HepG2 (cell line): ENCODE results near the gene MPPE1. TPM values are rescaled to one million over a fixed set of nuclear protein-coding genes. Genes with fewer than 3 reads are reported as not detected.

ENCODE experiments used
- EZH2 ChIP-seq: conservative IDR thresholded peaks from 2 replicates; pipeline ENCODE4 v1.6.1; 2012; ENCODE audit warnings: mild to moderate bottlenecking, low read depth, low read length, moderate library complexity
- FOSL2 ChIP-seq: sonication (generic); formaldehyde crosslinking; IDR thresholded peaks from 2 replicates; pipeline ENCODE4 v1.4.0; 2020; ENCODE audit warnings: missing genetic modification reagents
- MXI1 ChIP-seq: IDR thresholded peaks from 3 replicates; pipeline ENCODE4 v1.6.1; 2012; ENCODE audit warnings: low read depth, low read length, inconsistent platforms, borderline replicate concordance
- NFATC3 ChIP-seq: sonication (generic); formaldehyde crosslinking; IDR thresholded peaks from 2 replicates; pipeline ENCODE4 v1.5.1; 2020; ENCODE audit warnings: mild to moderate bottlenecking, missing genetic modification reagents
- ZBTB33 ChIP-seq: sonication (generic); formaldehyde crosslinking; IDR thresholded peaks from 2 replicates; pipeline ENCODE4 v1.4.0; 2020; ENCODE audit warnings: missing genetic modification reagents
- ZBTB40 ChIP-seq, 2 experiments: fragments of 450-650 bp in 1 of 2; sonication (generic) in 1 of 2; formaldehyde crosslinking in 1 of 2; IDR thresholded peaks; 2 replicates each; pipeline versions ENCODE4 v1.6.1 to v1.8.0; 2016 to 2022; ENCODE audit warnings: antibody characterized with exemption in 1 of 2, mild to moderate bottlenecking in 1 of 2, missing genetic modification reagents in 1 of 2
- ZNF761 ChIP-seq: sonication (generic); formaldehyde crosslinking; conservative IDR thresholded peaks from 2 replicates; pipeline ENCODE4 v1.4.0; 2020; ENCODE audit warnings: mild to moderate bottlenecking, missing genetic modification reagents
- polyA plus RNA-seq, 8 experiments: library from polyadenylated mRNA; depleted of rRNA in 3 of 8; stranded (reverse) in 7 of 8; unstranded in 1 of 8; fragments of >200 nt; fragmentation: Illumina TruSeq in 4 of 8; extraction: Trizol in 4 of 8; gene quantifications; 2 replicates each; pipeline versions ENCODE4 v1.2.1 to v1.2.3, GENCODE V29; 2011 to 2016; ENCODE audit warnings: low read depth in 4 of 8, missing spikeins in 1 of 8, mixed read lengths in 1 of 8; ENCODE audit not compliant: insufficient read depth in 1 of 8
- total RNA-seq, 5 experiments: library from RNA; depleted of rRNA; stranded (reverse); fragments of >200 nt; fragmentation: Illumina TruSeq; extraction: Trizol; gene quantifications; 2 replicates each; pipeline ENCODE4 v1.2.3, GENCODE V29; 2016; ENCODE audit warnings: low read depth in 1 of 5
- TF ChIP-seq, protein P1 (sequence below), 2 experiments: sonication (generic) in 1 of 2; formaldehyde crosslinking in 1 of 2; IDR thresholded peaks; 2 replicates each; pipeline versions ENCODE4 v1.4.0 to v1.6.1; 2016 to 2020; ENCODE audit warnings: borderline replicate concordance in 1 of 2, low read depth in 1 of 2, mild to moderate bottlenecking in 1 of 2, missing genetic modification reagents in 1 of 2
- TF ChIP-seq, protein P2 (sequence below): sonication (generic); formaldehyde crosslinking; IDR thresholded peaks from 2 replicates; pipeline ENCODE4 v1.5.1; 2020; ENCODE audit warnings: mild to moderate bottlenecking, moderate library complexity, missing genetic modification reagents

MPPE1 gene
- total and polyA plus RNA-seq, 2 of the 13 experiments (the other 11 are each of a cell fraction or from before 2014, with no cell fraction given) = 9.6 to 11.9 TPM

GRCh38 chr18:11908182-11909060, at the start of gene MPPE1 (continued):
- TF ChIP-seq ZBTB33 (CRISPR knock-in tag) (no peak), ZBTB40 (IDR thresholded peaks at IDR 0.05) (no peak), ZBTB40 (CRISPR knock-in tag; IDR thresholded peaks at IDR 0.05) (peak; percentile 74), ZNF761 (no peak), MXI1 (peak; percentile 72; the same call in 1 of the 3 replicates), NFATC3 (no peak), FOSL2 (CRISPR knock-in tag) (peak; percentile 10; the same call in 1 of the 2 replicates), EZH2 (no peak)
- TF ChIP-seq, protein P1, sequence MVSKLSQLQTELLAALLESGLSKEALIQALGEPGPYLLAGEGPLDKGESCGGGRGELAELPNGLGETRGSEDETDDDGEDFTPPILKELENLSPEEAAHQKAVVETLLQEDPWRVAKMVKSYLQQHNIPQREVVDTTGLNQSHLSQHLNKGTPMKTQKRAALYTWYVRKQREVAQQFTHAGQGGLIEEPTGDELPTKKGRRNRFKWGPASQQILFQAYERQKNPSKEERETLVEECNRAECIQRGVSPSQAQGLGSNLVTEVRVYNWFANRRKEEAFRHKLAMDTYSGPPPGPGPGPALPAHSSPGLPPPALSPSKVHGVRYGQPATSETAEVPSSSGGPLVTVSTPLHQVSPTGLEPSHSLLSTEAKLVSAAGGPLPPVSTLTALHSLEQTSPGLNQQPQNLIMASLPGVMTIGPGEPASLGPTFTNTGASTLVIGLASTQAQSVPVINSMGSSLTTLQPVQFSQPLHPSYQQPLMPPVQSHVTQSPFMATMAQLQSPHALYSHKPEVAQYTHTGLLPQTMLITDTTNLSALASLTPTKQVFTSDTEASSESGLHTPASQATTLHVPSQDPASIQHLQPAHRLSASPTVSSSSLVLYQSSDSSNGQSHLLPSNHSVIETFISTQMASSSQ (IDR thresholded peaks at IDR 0.05; ENCODE audit: low read depth) = no peak
- TF ChIP-seq, protein P1 (CRISPR knock-in tag; IDR thresholded peaks at IDR 0.05; ENCODE audit: borderline replicate concordance) = peak; percentile 34; the same call in 1 of the 2 replicates
- TF ChIP-seq, protein P2, sequence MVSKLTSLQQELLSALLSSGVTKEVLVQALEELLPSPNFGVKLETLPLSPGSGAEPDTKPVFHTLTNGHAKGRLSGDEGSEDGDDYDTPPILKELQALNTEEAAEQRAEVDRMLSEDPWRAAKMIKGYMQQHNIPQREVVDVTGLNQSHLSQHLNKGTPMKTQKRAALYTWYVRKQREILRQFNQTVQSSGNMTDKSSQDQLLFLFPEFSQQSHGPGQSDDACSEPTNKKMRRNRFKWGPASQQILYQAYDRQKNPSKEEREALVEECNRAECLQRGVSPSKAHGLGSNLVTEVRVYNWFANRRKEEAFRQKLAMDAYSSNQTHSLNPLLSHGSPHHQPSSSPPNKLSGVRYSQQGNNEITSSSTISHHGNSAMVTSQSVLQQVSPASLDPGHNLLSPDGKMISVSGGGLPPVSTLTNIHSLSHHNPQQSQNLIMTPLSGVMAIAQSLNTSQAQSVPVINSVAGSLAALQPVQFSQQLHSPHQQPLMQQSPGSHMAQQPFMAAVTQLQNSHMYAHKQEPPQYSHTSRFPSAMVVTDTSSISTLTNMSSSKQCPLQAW (CRISPR knock-in tag) = no peak
